GM21526 (cell line): Measurements from ENCODE around the gene SRSF4.

ENCODE experiments used
- ATAC-seq: cut with Tn5 transposase; IDR thresholded peaks from one replicate; pipeline ENCODE4 v1.9.1; 2021; ENCODE audit warnings: moderate library complexity; ENCODE audit not compliant: unreplicated experiment, low FRiP score

Gene SRSF4

GRCh38 chr1:29201595-29202051 is 19.9 kb upstream of the SRSF4 start:
- ATAC-seq, result no peak

- no peak for ATAC-seq
These were observed 19.4 kb upstream of the SRSF4 start for GRCh38 chr1:29200906-29201594.

- ATAC-seq, result no peak
These were observed 16.3 kb upstream of the SRSF4 start for GRCh38 chr1:29197993-29198392.

- no peak for ATAC-seq
These were observed 15.9 kb upstream of the SRSF4 start for GRCh38 chr1:29197590-29197924.

GRCh38 chr1:29196863-29197589 is 15.3 kb upstream of the SRSF4 start:
- no peak for ATAC-seq

GRCh38 chr1:29195881-29196291 is 14.2 kb upstream of the SRSF4 start:
- ATAC-seq, result no peak

- ATAC-seq, result no peak
These were observed 12.3 kb upstream of the SRSF4 start for GRCh38 chr1:29193879-29194455.

- ATAC-seq, result no peak
These were observed 9.0 kb upstream of the SRSF4 start for GRCh38 chr1:29190718-29191117.

- no peak for ATAC-seq
These were observed 5.0 kb upstream of the SRSF4 start for GRCh38 chr1:29186707-29187106.

GRCh38 chr1:29186252-29186651 is 4.6 kb upstream of the SRSF4 start:
- ATAC-seq, result no peak

- no peak for ATAC-seq
These were observed 1.6 kb upstream of the SRSF4 start for GRCh38 chr1:29183287-29183686.

- no peak for ATAC-seq
These were observed 945 bp downstream of the SRSF4 start for GRCh38 chr1:29180497-29181412.

GRCh38 chr1:29179641-29180184 is 2.0 kb downstream of the SRSF4 start:
- no peak for ATAC-seq

GRCh38 chr1:29177022-29177705 is 4.5 kb downstream of the SRSF4 start:
- ATAC-seq, result no peak

GRCh38 chr1:29176576-29176975 is 5.1 kb downstream of the SRSF4 start:
- ATAC-seq, result no peak

- no peak for ATAC-seq
These were observed 9.2 kb downstream of the SRSF4 start for GRCh38 chr1:29172415-29172939.

- ATAC-seq, result no peak
These were observed 10.2 kb downstream of the SRSF4 start for GRCh38 chr1:29171521-29171920.

- ATAC-seq, result no peak
These were observed 10.6 kb downstream of the SRSF4 start for GRCh38 chr1:29171089-29171488.

- no peak for ATAC-seq
These were observed 11.7 kb downstream of the SRSF4 start for GRCh38 chr1:29169976-29170375.

GRCh38 chr1:29167904-29168303 is 13.8 kb downstream of the SRSF4 start:
- ATAC-seq, result no peak
